Smooth muscle cell (in vitro differentiated cells): ENCODE measurements around the gene HOGA1. TPM values are rescaled to one million over a fixed set of nuclear protein-coding genes. Genes with fewer than 3 reads are reported as not detected.

ENCODE experiments used
- DNase-seq: peaks from one replicate; lab custom pipeline; 2025; ENCODE audit not compliant: unreplicated experiment; lab: John Stamatoyannopoulos, UW
- H2AFZ ChIP-seq: fragments of 200-600 bp; sonication (generic); 2 replicates; pipeline ENCODE4 v1.6.0; 2016; ENCODE audit warnings: antibody characterized with exemption, low read depth, mild to moderate bottlenecking
- H3F3A ChIP-seq: fragments of 200-600 bp; sonication (generic); 2 replicates; pipeline ENCODE4 v1.6.0; 2017; ENCODE audit warnings: antibody characterized with exemption, low read depth
- H3K27ac ChIP-seq: fragments of 200-600 bp; sonication (generic); 2 replicates; pipeline ENCODE4 v1.5.1; 2016; ENCODE audit warnings: low read depth, mild to moderate bottlenecking
- H3K27me3 ChIP-seq: fragments of 200-600 bp; sonication (generic); 2 replicates; pipeline ENCODE4 v1.6.1; 2016; ENCODE audit warnings: low read depth, mild to moderate bottlenecking
- H3K36me3 ChIP-seq: fragments of 200-600 bp; sonication (generic); 2 replicates; pipeline ENCODE4 v1.5.1; 2016; ENCODE audit warnings: low read depth
- H3K4me1 ChIP-seq: fragments of 200-600 bp; sonication (generic); 2 replicates; pipeline ENCODE4 v1.5.1; 2016; ENCODE audit warnings: low read depth
- H3K4me2 ChIP-seq: fragments of 200-600 bp; sonication (generic); 2 replicates; pipeline ENCODE4 v1.6.0; 2016; ENCODE audit warnings: mild to moderate bottlenecking
- H3K4me3 ChIP-seq: fragments of 200-600 bp; sonication (generic); 2 replicates; pipeline ENCODE4 v1.5.1; 2016; ENCODE audit warnings: mild to moderate bottlenecking
- H3K79me2 ChIP-seq: fragments of 200-600 bp; sonication (generic); 2 replicates; pipeline ENCODE4 v1.6.0; 2016; ENCODE audit warnings: low read depth, mild to moderate bottlenecking
- H3K9ac ChIP-seq: fragments of 200-600 bp; sonication (generic); 2 replicates; pipeline ENCODE4 v1.6.0; 2016; ENCODE audit warnings: low read depth
- H3K9me3 ChIP-seq: fragments of 200-600 bp; sonication (generic); replicated peaks from 2 replicates; pipeline ENCODE4 v1.5.1; 2016; ENCODE audit warnings: low read depth
- H4K20me1 ChIP-seq: fragments of 200-600 bp; sonication (generic); 2 replicates; pipeline ENCODE4 v1.6.0; 2016; ENCODE audit warnings: low read depth
- CTCF ChIP-seq: fragments of 200-600 bp; sonication (generic); IDR thresholded peaks from 2 replicates; pipeline ENCODE4 v1.5.1; 2017; ENCODE audit warnings: borderline replicate concordance, mild to moderate bottlenecking, antibody characterized with exemption; ENCODE audit not compliant: insufficient read depth, poor library complexity, severe bottlenecking
- WGBS: methylation state at CpG from one replicate; pipeline ENCODE4 v1.1.7; 2016; ENCODE audit warnings: low lambda C conversion rate; 5-methylcytosine and 5-hydroxymethylcytosine counted together
- polyA plus RNA-seq: library from polyadenylated mRNA; unstranded; fragments of >200 nt; fragmentation: Nextera tagmentation; extraction: Ambion mirVana; gene quantifications from 2 replicates; pipeline ENCODE4 v1.2.1, GENCODE V29; 2016
- total RNA-seq: library from RNA; depleted of rRNA; stranded (reverse); fragments of >200 nt; gene quantifications from 2 replicates; pipeline ENCODE4 v1.2.3, GENCODE V29; 2014

The HOGA1 gene
- total and polyA plus RNA-seq, 2 experiments from 2014 or later: 0.10 TPM; not detected in 1

GRCh38 chr10:97611473-97611872 lies 27.3 kb downstream of the HOGA1 start:
- Histone ChIP-seq H3K36me3 (no peaks in the 10 kb centered on the region), H3K4me3 (no peak overlapping the region), H3K27ac (no peak overlapping the region), H4K20me1 (no peaks in the 10 kb centered on the region), H3K9ac (no peak overlapping the region), H3K27me3 (no peaks in the 10 kb centered on the region), H3K79me2 (no peaks in the 10 kb centered on the region), H3K9me3 (no peaks in the 10 kb centered on the region), H2AFZ (no peak overlapping the region), H3F3A (no peaks in the 10 kb centered on the region), H3K4me2 (no peak overlapping the region), H3K4me1 (no peaks in the 10 kb centered on the region)
- DNase-seq: no peak
- WGBS: 87% methylated on average over 12 of the region's 12 CpGs
- no peak for TF ChIP-seq CTCF

DNA sequence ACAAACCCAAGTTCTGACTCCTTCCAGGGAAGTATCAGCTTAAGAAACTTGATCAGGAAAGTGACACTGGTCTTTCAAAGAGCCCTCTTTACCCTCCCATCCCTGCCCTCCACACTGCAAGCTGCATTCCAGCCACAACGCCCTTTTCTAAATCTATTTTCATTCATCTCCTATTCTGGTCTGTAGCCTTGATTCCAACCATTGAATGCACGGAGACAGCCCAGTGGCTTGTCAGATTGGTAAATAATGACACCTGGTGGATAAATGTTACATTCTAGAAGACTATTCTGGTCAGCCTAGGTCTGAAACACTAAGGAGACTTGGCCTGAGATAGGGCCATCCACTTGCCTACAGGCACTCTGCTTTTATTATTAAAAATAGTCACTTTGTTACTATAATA lies 28.2 kb downstream of the HOGA1 start:
- no peaks in the 10 kb centered on the region for H3K4me1 ChIP-seq
- H4K20me1 ChIP-seq: no peaks in the 10 kb centered on the region
- H3K4me2 ChIP-seq: no peak overlapping the region
- H3K27ac ChIP-seq: no peak overlapping the region
- H3F3A ChIP-seq: no peaks in the 10 kb centered on the region
- no peaks in the 10 kb centered on the region for H3K79me2 ChIP-seq
- no peak overlapping the region for H2AFZ ChIP-seq
- DNase-seq: no peak
- no peaks in the 10 kb centered on the region for H3K9me3 ChIP-seq
- no peak overlapping the region for H3K4me3 ChIP-seq
- H3K27me3 ChIP-seq: no peaks in the 10 kb centered on the region
- TF ChIP-seq CTCF: peak; percentile 45
- H3K9ac ChIP-seq: no peak overlapping the region
- 39% methylated on average over 2 of the region's 2 CpGs for WGBS
- no peaks in the 10 kb centered on the region for H3K36me3 ChIP-seq

DNA sequence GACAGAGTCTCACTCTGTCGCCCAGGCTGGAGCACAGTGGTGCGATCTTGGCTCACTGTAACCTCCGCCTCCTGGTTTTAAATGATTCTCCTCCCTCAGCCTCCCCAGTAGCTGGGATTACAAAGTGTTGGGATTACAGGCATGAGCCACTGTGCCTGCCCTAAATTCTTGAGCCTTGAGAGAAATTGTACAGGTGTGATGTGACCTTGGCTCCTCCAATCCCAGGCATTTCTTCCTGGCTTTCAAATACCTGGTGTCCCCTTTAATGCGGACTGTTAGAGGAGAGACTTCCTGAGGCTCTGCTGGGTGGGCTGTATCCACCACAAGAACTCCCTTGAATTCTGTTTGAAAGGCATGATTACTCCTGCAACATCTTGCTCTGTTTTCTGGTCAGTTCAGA lies 34.1 kb downstream of the HOGA1 start:
- H3F3A ChIP-seq: no peaks in the 10 kb centered on the region
- no peaks in the 10 kb centered on the region for H3K4me1 ChIP-seq

More for the DNA sequence above, 34.1 kb downstream of the HOGA1 start:
- Histone ChIP-seq H3K4me2 (no peak overlapping the region), H3K9me3 (no peaks in the 10 kb centered on the region), H3K36me3 (no peaks in the 10 kb centered on the region), H3K4me3 (no peak overlapping the region), H3K79me2 (no peaks in the 10 kb centered on the region), H3K9ac (no peak overlapping the region), H3K27ac (no peak overlapping the region), H2AFZ (no peak overlapping the region), H3K27me3 (no peaks in the 10 kb centered on the region), H4K20me1 (no peaks in the 10 kb centered on the region)
- no peak for DNase-seq
- 100% methylated on average over 4 of the region's 4 CpGs for WGBS
- no peak for TF ChIP-seq CTCF
